ENCODE results near the gene GRAMD2A.
A peak's percentile ranks its signal among the peaks of the same experiment; 100 is the strongest.

GRAMD2A gene

DNA sequence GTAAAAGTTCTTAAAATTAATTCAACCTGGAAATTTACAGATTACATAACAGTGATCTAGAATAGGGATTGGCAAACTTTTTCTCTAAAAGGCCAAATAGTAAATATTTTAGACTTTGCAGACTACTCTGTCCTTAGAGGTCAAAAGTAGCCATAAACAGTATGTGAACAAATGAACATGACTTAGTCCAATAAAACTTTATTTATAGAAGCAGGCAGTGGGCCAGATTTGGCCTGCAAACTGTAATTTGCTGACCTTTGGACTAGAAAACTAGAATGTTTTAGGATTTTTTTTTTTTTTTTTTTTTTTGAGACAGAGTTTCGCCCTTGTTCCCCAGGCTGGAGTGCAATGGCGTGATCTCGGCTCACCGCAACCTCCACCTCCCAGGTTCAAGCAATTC lies 67.3 kb downstream of the GRAMD2A start:
- no peak for DNase-seq

DNA sequence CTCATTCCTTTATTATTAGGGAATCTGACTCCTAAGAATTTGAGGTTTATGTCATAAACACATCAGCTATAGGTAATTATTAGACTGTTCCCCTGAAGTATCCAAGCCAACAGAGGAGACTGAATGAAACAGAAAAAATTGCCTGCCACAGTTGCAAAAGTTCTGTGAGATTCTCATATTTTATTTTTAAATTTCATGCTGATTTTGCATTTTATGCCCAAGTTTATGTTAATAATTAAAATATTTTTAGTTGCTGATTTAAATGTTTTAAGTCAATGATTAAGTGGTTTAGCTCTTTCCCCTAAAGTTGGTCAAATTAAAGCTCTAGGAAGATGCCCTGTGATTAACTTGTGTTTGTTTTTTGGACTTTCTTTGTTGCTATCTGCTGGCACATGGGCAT lies 69.2 kb downstream of the GRAMD2A start:
- DNase-seq, result no peak

- DNase-seq, result no peak
These were observed 69.8 kb downstream of the GRAMD2A start for GRCh38 chr15:72127724-72128322.

DNA sequence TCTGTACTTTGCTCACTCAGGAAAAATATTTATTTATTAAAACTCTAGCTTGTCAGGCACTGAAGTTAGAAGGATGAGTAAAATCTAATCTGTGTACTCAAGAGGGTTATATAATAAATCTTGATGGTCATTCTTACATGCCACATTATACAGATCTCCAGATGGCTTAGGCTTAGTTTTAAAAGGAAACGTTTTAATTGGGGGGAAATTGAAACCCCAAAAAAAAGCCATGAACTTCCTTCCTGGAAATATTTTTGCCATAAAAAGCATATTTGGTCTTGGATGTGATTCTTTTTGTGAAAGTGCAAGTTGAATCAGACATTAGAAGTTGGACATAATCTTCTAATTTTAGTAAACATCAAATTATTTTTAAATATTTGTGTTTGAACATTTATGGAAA lies 73.4 kb downstream of the GRAMD2A start:
- no peak for DNase-seq

DNA sequence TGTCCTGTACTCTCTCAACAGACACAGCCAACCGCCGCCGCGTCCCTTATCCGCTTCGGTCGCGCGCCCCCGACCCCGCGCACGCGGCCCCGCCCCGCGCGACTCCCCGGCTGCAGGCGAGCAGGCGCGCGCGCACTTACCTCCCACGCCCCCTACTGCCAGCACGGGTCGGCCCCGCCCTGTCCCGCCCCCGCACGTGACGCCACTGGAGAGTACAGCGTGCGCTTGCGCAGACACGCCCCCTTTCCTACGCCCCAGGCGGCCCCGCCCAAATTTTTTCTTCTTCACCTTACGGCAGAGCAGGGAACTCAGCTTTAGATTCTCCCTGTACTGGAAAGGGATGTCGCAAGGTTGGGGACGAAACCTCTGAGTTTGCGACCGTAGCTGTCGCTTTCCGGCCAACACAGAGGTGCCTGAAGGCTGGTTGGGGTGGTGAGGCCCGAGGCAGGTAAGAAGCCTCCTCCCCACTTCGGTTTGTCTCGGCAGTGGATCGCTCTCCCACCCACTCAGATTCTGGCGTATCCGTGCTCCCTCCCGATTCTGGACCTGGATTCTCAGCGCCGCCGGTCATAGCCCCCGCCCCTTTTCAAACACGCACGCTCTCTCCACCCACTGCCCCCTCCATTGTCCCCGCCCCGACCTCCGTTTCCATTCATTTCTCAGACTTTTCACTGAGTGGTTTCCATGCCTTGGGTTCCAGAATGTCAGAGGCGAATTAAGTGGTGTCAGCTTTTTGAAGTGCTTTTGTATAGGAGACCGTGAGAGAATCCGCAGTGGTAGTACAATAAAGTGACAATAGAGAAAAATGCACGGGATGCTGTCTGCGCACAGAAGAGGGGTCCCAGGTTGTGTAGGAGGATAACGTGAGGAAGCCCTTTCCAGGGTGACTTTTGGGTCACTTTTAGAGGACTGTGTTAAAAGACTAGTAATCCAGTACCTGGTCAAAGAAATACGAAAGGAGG lies 79.3 kb downstream of the GRAMD2A start, which contains the start of the genes MYO9A and SENP8:
Gene MYO9A (minus strand): TSS at position 134 of the 962 bp plus-strand sequence. CDS start 71,587 bp downstream, outside the sequence.
Gene SENP8 (plus strand): TSS at position 387 of the 962 bp plus-strand sequence. CDS start 21,221 bp downstream, outside the sequence.
- peak; percentile 64 to 97 for DNase-seq

- DNase-seq, result no peak
These were observed 80.0 kb downstream of the GRAMD2A start for GRCh38 chr15:72117486-72118016.

DNA sequence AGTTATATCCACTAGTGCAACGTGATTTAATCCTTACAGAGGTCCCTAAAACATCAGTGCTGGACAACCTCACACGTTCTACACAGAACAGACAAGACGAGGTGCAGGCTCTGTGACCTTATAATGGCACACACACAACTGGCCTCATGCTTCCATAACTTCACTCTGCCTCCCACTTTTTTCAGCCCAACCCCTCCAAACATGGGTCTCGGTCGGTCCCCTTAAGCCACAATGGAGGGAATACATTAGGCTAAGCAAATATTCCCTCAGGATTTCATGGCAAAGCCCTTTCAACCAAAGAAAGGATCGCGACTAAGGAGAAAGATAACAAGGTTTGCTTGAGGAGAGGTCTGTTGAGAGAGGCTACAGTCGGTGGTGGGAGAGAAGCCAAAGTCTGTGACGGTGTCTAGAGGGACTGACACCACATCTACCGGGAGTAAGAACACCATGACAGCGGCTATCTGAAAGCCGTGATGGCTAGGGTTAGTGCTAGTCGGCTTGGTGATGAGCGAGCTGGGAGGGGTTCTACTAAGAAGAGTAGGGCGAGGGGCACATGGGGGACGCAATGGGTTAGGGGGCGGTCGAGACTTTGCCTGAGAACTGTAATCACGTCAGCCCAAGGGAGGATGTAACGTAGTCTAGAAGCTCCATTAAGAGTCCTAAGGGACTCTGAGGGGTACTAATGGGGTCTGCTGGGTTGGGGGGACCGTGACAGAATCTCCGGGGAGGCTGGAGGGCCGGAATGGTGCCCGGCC lies 80.7 kb downstream of the GRAMD2A start:
- DNase-seq, result no peak

DNA sequence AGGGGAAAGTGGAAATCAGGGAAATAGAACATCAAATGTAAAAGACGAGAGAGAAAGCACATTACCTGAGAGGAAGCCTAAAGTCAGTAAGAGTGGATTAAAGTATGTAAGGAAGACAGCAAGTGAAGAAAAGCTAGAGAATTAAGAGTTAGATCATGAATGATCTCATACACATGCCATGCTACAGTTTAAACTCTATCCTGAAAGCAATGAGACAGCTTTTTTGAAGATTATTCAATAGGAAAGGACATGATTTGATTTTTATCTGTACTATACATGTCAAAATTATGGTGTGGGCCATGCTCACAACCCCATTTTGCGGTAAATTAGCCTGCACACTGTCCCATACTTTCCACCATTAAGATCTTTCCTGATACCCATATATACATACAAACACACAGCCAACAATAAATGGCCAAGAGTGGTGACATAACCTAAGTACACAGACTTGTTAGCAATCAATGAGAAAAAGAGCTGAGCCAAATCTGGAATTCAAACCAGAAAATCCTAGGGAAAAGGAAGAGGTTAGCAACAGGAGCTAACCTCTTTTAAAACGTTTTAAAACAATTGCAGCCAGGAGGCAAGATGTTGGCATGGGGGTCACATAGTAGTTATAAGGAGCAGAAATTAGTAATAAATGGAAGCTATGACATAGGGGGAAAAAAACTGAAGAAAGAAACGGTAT lies 84.1 kb downstream of the GRAMD2A start:
- DNase-seq, result no peak

DNA sequence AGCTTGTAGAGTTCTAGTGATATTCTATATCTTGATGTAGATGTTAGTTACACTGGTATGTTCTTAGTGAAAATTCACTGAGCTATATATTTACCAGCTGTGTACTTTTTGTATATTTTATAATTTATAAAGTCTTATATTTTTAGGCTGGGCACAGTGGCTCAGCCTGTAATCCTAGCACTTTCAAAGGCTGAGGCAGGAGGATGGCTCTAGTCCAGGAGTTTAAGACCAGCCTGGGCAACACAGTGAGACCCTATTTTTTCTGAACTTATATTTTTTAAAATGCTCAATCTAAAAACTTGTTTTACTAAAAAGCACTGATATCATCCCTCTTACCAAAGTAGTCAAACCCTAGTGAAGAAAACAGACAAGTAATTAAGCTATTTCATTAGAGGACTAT lies 84.8 kb downstream of the GRAMD2A start:
- DNase-seq, result no peak

- DNase-seq, result no peak
These were observed 85.5 kb downstream of the GRAMD2A start for GRCh38 chr15:72112116-72112515.

DNA sequence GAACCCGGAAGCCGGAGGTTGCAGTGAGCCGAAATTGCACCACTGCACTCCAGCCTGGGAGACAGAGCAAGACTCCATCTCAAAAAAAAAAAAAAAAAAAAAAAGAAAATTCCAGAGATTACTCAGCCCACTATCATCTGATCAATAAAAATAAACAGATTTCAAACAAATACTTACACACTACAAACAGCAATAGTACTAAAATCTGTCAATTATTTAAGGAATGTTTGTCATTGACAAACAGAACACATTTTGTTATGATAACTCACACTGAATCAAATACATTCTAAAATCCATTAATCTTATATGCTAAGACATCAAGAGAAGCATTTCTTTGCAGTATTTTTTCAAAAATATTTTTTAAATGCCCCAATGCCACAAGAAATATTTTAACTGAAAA lies 87.2 kb downstream of the GRAMD2A start:
- no peak for DNase-seq
